K562 treated with DMSO at 1 percent for 48 hours (cell line): ENCODE measurements around the gene RIBC2. TPM values are rescaled to one million over a fixed set of nuclear protein-coding genes. Genes with fewer than 3 reads are reported as not detected.

Experiments
- total RNA-seq: library from RNA; unstranded; fragments of 300-600 nt; gene quantifications from 2 replicates; pipeline ENCODE4 v1.2.3, GENCODE V29; 2022; ENCODE audit warnings: low replicate concordance; ENCODE audit errors: extremely low read depth

Gene RIBC2, protein sequence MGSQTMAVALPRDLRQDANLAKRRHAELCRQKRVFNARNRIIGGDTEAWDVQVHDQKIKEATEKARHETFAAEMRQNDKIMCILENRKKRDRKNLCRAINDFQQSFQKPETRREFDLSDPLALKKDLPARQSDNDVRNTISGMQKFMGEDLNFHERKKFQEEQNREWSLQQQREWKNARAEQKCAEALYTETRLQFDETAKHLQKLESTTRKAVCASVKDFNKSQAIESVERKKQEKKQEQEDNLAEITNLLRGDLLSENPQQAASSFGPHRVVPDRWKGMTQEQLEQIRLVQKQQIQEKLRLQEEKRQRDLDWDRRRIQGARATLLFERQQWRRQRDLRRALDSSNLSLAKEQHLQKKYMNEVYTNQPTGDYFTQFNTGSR
- not detected in 2 replicates for total RNA-seq

GRCh38 chr22:45413368-45414211 lies at the start of gene RIBC2, which contains the start of gene SMC1B:
Gene RIBC2 (plus strand): TSS chr22:45413693. CDS start chr22:45413887, 194 bp downstream.
Gene SMC1B (minus strand): TSS chr22:45413599. CDS start chr22:45413567, 32 bp downstream.

Other genes with a start within 250 kb of the RIBC2 start
- gene NUP50, start 249.8 kb upstream of the RIBC2 start, total RNA-seq = not detected in 2 replicates
- gene KIAA0930, start 172.8 kb upstream of the RIBC2 start, total RNA-seq = not detected in 2 replicates
- not detected in 2 replicates for gene UPK3A, start 128.7 kb upstream of the RIBC2 start, total RNA-seq
- not detected in 2 replicates for gene FAM118A, start 103.8 kb upstream of the RIBC2 start, total RNA-seq
- gene SMC1B, start 94 bp upstream of the RIBC2 start, total RNA-seq = not detected in 2 replicates
- gene FBLN1, start 89.2 kb downstream of the RIBC2 start, total RNA-seq = not detected in 2 replicates